Type B pancreatic cell (in vitro differentiated cells): ENCODE measurements around the gene FMO1. TPM values are rescaled to one million over a fixed set of nuclear protein-coding genes. Genes with fewer than 3 reads are reported as not detected.

Experiments used
- DNase-seq: peaks from one replicate; pipeline ENCODE4 v3.0.0; 2021; ENCODE audit warnings: mixed read lengths; ENCODE audit not compliant: unreplicated experiment; ENCODE audit errors: extremely low spot score
- H3K27ac Mint-ChIP-seq: 2 replicates; pipeline ENCODE4 v1.8.0; 2021; ENCODE audit warnings: mild to moderate bottlenecking, mixed read lengths
- H3K27me3 Mint-ChIP-seq: 2 replicates; pipeline ENCODE4 v1.8.0; 2021; ENCODE audit warnings: mixed read lengths
- H3K36me3 Mint-ChIP-seq: 2 replicates; pipeline ENCODE4 v1.8.0; 2021; ENCODE audit warnings: mixed read lengths
- H3K4me1 Mint-ChIP-seq: one replicate; pipeline ENCODE4 v1.8.0; 2021; ENCODE audit warnings: mixed read lengths; ENCODE audit not compliant: unreplicated experiment
- H3K4me3 Mint-ChIP-seq: 2 replicates; pipeline ENCODE4 v1.8.0; 2021; ENCODE audit warnings: mild to moderate bottlenecking, mixed read lengths
- H3K9me3 Mint-ChIP-seq: 2 replicates; pipeline ENCODE4 v1.8.0; 2021; ENCODE audit warnings: mixed read lengths
- CTCF ChIP-seq: fragments of 200-600 bp; sonication (generic); conservative IDR thresholded peaks from 2 replicates; pipeline ENCODE4 v1.5.0; 2021; ENCODE audit warnings: antibody characterized with exemption, mild to moderate bottlenecking
- total RNA-seq: library from RNA; stranded (reverse); gene quantifications from 2 replicates; pipeline ENCODE4 v1.2.1, GENCODE V29; 2021; ENCODE audit warnings: low replicate concordance

FMO1 gene
- total RNA-seq, 1 donor from 2014 or later = 1.8 TPM

- Mint-ChIP-seq H3K4me3 (peak overlapping the region; percentile 71), H3K4me1 (peaks cover 27% of the 10 kb centered on the region), H3K27ac (no peak overlapping the region), H3K27me3 (peaks cover 61% of the 10 kb centered on the region), H3K36me3 (no peaks in the 10 kb centered on the region), H3K9me3 (no peaks in the 10 kb centered on the region)
- no peak for TF ChIP-seq CTCF
- DNase-seq = no peak
Measured at GRCh38 chr1:171252482-171252881, 4.2 kb downstream of the FMO1 start.

- H3K27me3 Mint-ChIP-seq = peaks cover 40% of the 10 kb centered on the region
- no peak for TF ChIP-seq CTCF
- no peak for DNase-seq
- H3K4me3 Mint-ChIP-seq = no peak overlapping the region
- H3K9me3 Mint-ChIP-seq = no peaks in the 10 kb centered on the region
- no peaks in the 10 kb centered on the region for H3K36me3 Mint-ChIP-seq
- no peak overlapping the region for H3K27ac Mint-ChIP-seq
- H3K4me1 Mint-ChIP-seq = peaks cover 27% of the 10 kb centered on the region
Measured at GRCh38 chr1:171254859-171255258, 6.6 kb downstream of the FMO1 start.

GRCh38 chr1:171256940-171257606 lies 8.8 kb downstream of the FMO1 start:
- Mint-ChIP-seq H3K9me3 (no peaks in the 10 kb centered on the region), H3K27me3 (peaks cover 22% of the 10 kb centered on the region), H3K36me3 (no peaks in the 10 kb centered on the region), H3K4me3 (no peak overlapping the region), H3K4me1 (peaks cover 28% of the 10 kb centered on the region), H3K27ac (no peak overlapping the region)
- TF ChIP-seq CTCF = no peak
- DNase-seq = no peak

GRCh38 chr1:171257607-171258076 lies 9.3 kb downstream of the FMO1 start:
- DNase-seq = no peak
- H3K4me3 Mint-ChIP-seq = no peak overlapping the region
- peaks cover 28% of the 10 kb centered on the region for H3K4me1 Mint-ChIP-seq
- no peaks in the 10 kb centered on the region for H3K36me3 Mint-ChIP-seq
- TF ChIP-seq CTCF = no peak
- no peaks in the 10 kb centered on the region for H3K9me3 Mint-ChIP-seq
- no peak overlapping the region for H3K27ac Mint-ChIP-seq
- H3K27me3 Mint-ChIP-seq = peaks cover 18% of the 10 kb centered on the region

- Mint-ChIP-seq H3K9me3 (no peaks in the 10 kb centered on the region), H3K27ac (no peak overlapping the region), H3K4me3 (no peak overlapping the region), H3K36me3 (no peaks in the 10 kb centered on the region), H3K4me1 (peaks cover 32% of the 10 kb centered on the region), H3K27me3 (peaks cover 12% of the 10 kb centered on the region)
- no peak for DNase-seq
- no peak for TF ChIP-seq CTCF
Measured at GRCh38 chr1:171258429-171258828, 10.1 kb downstream of the FMO1 start.
